ENCODE measurements around the gene PRKAR1B. TPM values are rescaled to one million over a fixed set of nuclear protein-coding genes. Genes with fewer than 3 reads are reported as not detected.

PRKAR1B gene
- total and polyA plus RNA-seq, 10 of the 15 experiments (the other 5 are each of a cell fraction or from before 2014, with no cell fraction given): 1.4 to 45.6 (median 19.3) TPM

GRCh38 chr7:604001-604883, 122.8 kb downstream of the PRKAR1B start (continued):
- TF ChIP-seq HDGF (IDR thresholded peaks at IDR 0.05): no peak
- peak; percentile 77 for TF ChIP-seq PML (IDR thresholded peaks at IDR 0.05; ENCODE audit: low read length)
- peak in 1 of 2 experiments; percentile 60; a peak in 2 of 4 replicates for TF ChIP-seq IKZF2 (IDR thresholded peaks at IDR 0.05)
- TF ChIP-seq WRNIP1 (IDR thresholded peaks at IDR 0.05; ENCODE audit: borderline replicate concordance, low read depth, low read length): no peak
- peak; percentile 63; the same call in 1 of the 2 replicates for TF ChIP-seq NR2C1 (IDR thresholded peaks at IDR 0.05)
- 0 out of 2 replicates have a peak, but pooled peaks have one; percentile 55 for TF ChIP-seq MLLT1 (IDR thresholded peaks at IDR 0.05)
- no peak for TF ChIP-seq REST (IDR thresholded peaks at IDR 0.05; ENCODE audit: low read depth, low read length)
- peak; percentile 92 for TF ChIP-seq RFX5 (IDR thresholded peaks at IDR 0.05; ENCODE audit: low read depth, low read length)
- TF ChIP-seq FOXM1 (IDR thresholded peaks at IDR 0.05; ENCODE audit: low read depth, low read length): no peak
- no peak for TF ChIP-seq CHD1 (IDR thresholded peaks at IDR 0.05; ENCODE audit: low read depth, low read length)
- TF ChIP-seq USF2 (IDR thresholded peaks at IDR 0.05; ENCODE audit: borderline replicate concordance, low read depth, low read length): peak; percentile 83
- TF ChIP-seq ZNF274 (IDR thresholded peaks at IDR 0.05; ENCODE audit: insufficient read depth, insufficient read length): no peak
- TF ChIP-seq NFYB (IDR thresholded peaks at IDR 0.05; ENCODE audit: insufficient read depth, low read depth, low read length): no peak
- no peak for TF ChIP-seq SPI1 (IDR thresholded peaks at IDR 0.05; ENCODE audit: borderline replicate concordance, insufficient read depth, low read depth, low read length)
- no peak for TF ChIP-seq MTA3 (IDR thresholded peaks at IDR 0.05; ENCODE audit: borderline replicate concordance, low read length)
- peak; percentile 96 for TF ChIP-seq POLR2A (IDR thresholded peaks at IDR 0.05; ENCODE audit: low read depth, low read length)
- 0 out of 2 replicates have a peak, but pooled peaks have one; percentile 49 for TF ChIP-seq GATAD2B (conservative IDR thresholded peaks at IDR 0.05; ENCODE audit: low read depth)
- peak; percentile 84 for TF ChIP-seq GABPA (IDR thresholded peaks at IDR 0.05; ENCODE audit: low read depth)
- TF ChIP-seq LARP7 (IDR thresholded peaks at IDR 0.05): peak; percentile 28; the same call in 1 of the 2 replicates
- TF ChIP-seq SP1 (IDR thresholded peaks at IDR 0.05; ENCODE audit: low read depth, low read length): peak; percentile 70
- no peak for TF ChIP-seq RELA (IDR thresholded peaks at IDR 0.05; ENCODE audit: borderline replicate concordance, partially characterized antibody)
- TF ChIP-seq E2F8 (IDR thresholded peaks at IDR 0.05; ENCODE audit: low read depth, partially characterized antibody): peak; percentile 50

Data from GM12878 (cell line).